GM11168 (cell line): ENCODE results near the gene CELSR1.

Experiments
- in situ Hi-C: fragments of 300-500 bp; cut with MboI; formaldehyde crosslinking; loops from one replicate; pipeline ENCODE4 v1.12.0; 2022; ENCODE audit warnings: low sequenced_read_pairs; ENCODE audit not compliant: unreplicated experiment

CELSR1 gene

DNA sequence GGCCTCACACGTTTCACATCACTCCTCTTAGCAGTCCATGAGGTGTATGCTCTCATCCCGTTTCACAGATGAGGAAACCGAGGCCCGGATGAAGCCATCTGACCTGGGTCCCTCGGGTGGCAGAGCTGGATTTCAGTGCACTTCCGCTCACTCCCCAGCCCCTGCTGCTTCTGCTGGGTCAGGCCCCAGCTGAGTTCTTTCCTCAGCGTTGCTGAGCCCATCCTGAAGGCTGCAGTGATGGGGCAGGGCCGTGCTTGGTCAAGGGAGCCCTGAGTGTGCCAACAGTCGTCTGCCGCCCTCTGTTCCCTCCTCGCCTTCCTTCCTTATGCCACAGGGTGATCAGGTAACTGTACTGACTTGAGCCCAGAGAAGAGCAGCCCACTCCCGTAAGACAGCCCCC lies 189.8 kb downstream of the CELSR1 start:
- in situ Hi-C loops, result no loop called here

DNA sequence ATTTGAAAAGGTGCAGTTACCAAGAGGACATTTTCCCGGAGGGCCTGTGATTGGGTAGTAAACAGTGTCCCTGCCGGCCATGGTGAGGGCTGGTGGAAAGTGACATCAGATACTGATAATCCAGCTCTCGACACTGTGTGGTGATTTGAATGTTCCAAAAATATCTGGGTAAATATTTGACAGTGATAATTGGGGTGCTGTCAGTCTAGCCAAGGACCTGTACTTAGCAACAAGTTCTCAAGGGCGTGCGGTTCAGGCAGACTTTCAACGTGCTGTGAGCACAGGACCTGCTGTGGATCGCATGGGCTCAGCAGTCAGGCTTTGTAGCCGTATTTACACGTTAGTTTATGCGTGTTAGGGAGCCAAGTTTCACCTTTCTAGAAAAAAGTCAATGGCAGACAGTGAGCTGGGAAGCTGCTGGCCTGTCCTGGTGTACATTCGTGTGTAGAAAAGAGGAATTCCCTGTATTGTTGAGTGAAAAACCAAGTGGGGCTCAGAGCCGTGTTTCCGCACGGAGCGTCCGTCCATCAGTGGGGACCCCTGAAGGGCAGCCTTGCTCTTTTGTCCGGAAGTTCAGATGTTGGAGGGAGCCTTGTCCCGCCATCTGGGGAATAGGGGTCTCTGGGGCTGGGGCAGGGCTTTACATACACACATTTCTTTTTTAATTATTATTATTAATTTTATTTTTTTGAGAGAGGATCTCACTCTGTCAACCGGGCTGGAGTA lies 190.6 kb downstream of the CELSR1 start:
- in situ Hi-C loops, result no loop called here

DNA sequence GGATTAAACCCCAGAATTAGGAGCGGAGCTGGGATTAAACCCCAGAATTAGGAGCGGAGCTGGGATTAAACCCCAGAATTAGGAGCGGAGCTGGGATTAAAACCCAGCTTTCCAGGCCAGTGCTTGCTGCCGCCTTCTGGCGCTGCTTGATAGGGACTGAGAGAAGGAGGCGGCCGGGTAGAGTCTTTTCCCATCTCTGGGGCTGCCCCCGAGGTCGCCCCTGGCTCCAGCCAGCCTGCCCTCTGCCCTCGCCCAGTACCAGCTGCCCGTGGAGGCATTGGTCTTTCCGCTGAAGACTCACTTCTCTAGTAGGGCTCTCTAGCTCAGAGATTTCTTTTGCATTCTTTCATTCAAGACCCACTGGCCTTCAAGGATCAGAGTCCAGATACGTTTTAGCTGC lies 196.7 kb downstream of the CELSR1 start:
- in situ Hi-C loops, result no loop called here

DNA sequence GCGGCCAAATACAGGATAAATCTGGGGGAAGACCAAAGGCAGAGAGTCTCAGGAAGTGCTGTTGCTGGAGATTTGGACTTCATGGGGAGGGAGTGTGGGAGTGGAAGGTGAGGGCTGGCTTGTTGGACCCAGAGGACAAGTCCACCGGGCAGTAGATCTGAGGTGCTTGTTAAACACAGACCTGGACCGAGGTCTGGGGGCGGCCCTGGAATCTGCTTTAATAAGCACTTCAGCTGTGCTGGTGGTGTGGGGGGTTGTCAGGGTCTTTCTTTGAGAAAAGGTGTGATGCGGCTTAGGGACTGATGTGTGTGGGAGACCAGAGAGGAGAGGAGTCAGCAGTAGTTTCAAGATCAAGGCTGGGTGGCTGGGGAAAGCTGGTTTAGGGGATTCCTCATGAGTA lies 197.5 kb downstream of the CELSR1 start:
- in situ Hi-C loops, result no loop called here

DNA sequence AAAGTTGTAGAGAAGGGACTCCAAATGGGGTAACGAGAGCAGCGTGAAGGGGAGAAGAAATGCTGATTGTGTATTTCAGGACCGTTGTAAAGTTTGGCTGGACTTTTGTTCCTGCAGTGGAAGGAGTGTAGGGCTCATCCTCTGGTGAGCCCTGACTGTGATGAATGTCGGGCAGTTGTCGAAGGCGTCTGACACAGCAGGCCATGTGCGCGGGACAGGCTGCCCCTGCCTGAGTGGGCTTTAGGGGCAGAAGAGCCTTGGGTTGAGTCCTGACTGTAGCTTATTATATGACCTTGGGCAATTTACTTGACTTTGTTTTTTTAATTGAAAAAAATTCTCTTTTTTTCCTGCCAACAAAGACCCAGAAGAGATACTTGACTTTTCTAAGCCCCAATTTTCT lies 198.8 kb downstream of the CELSR1 start:
- in situ Hi-C loops, result no loop called here

DNA sequence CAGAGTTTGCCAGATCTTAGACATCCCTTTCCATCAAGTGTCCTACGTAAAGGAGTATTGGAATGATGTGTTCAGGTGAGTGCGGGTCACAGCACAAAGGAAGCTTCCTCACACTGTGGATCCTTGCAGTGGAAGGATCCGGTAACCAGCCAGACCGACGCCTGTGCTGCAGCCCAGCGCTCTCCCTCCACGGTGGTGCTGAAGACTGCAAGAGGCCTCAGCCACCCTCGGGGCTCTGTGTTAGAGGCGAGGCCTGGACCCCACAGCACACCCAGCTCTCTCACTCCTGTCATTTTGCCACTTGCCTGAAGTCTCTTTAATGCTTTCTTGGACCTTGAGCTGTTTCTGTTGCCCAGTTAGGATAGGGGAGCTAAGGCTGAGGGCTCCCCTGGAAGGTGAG lies 199.6 kb downstream of the CELSR1 start:
- in situ Hi-C loops, result no loop called here

DNA sequence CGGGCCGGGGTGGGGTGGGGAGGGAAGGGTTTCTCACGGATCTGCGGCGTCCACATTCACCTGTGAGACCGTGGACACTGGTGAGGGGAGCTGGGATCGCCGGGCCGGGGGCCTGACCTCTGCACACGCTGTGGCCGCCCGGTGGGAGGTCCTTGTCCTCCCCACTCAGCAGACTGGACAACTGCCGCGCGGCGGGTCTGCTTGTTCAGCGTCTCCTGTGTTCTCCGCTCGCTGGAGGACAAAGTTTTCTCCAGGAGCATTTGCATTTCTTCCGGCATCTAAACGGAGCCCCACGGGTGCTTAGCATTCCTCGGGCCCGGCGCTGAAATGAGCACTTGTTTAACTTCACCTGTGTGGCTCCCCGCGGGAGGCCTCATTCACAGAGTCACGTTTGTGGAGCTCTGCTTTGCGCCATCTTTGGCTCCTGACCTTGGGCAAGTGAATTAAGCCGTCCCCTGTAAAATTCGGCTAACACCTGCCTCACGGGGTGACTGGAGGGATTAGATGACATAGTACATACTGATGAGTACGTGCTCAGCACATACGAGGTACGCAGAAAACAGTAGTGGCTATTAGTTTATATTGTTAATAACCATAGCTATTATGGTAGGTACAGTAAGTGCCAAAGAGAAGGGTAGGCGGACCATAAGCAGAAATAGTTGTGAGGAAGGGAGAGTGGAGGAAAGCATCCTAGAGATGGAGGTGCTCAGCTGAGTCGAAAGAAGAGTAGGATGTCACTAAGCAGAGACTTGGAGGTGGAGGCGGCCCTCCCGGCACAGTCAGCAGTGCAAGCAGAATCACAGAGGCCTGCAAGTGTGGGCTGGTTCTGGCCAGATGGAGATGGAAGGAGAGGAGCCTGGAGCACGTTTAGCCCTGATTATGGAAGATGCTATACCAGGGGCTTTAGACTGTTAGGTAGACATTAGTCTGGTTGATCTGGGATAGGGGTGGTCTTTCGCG lies 201.0 kb downstream of the CELSR1 start:
- in situ Hi-C loops, result no loop called here

DNA sequence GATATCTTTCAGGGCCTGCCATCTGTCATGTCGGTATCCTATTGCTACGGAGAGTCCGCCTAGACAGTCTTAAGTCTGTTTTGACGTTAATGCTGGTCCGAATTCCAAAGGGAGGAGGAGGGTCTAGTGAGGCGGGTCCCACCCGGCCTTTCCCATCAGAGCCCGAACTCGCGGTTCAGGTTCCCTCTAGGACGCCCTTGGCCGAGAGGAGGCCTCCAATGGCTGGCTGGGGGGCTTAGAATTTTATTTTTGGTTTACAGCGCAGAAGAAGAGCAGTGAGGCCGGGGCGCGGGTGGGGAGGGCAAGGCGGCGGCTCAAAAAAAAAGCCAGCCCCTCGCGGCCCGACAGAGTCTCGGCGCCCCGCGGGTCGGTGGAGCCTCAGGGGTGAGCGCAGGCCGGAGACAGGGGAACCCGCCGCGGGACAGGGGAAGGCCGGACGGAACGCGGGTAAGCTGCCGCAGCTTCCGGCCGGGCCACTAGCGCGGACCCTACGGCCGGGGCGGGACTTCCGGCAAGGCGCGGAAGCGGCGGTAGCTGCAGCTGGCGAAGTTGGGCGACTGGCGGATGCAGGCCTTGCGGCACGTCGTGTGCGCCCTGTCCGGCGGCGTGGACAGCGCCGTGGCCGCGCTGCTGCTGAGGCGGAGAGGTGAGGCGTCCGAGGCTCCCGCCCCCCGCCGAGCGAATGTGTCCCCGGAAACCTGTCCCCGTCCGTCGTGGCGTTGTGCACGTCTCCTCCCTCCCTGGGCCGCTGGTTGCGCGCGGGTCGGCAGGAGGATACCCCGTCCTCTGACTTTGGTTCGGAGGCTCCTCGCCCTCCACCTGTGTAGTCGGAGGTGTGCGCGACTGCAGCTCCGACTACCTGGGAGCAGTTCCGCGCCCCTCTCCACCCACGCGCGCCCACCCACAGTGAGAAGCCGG lies 202.0 kb downstream of the CELSR1 start, which contains the start of gene TRMU:
TSS of gene TRMU (plus strand) at position 514 of the 918 bp plus-strand sequence. CDS start at position 565, 51 bp downstream.
- in situ Hi-C loops, result no loop called here

DNA sequence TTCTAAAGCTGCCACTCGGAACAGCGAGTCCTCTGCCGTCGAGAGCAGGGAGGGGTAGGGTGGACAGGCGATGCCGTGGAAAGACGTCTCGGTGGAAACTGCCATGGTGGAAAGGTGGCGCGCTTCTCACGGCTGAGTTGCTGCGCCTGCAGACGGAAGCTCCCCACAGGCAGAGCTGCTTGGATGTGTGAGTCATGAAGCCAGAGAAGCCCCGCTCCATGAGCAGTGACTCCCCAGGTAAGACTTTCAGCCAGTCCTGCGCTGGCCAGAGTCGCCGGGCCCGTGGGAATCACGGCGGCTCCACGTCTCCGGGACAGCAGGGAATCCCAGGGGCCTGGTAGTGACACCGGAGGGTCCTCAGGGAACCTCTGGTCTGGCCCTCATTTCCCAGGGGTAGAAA lies 205.9 kb downstream of the CELSR1 start:
- in situ Hi-C loops, result no loop called here

DNA sequence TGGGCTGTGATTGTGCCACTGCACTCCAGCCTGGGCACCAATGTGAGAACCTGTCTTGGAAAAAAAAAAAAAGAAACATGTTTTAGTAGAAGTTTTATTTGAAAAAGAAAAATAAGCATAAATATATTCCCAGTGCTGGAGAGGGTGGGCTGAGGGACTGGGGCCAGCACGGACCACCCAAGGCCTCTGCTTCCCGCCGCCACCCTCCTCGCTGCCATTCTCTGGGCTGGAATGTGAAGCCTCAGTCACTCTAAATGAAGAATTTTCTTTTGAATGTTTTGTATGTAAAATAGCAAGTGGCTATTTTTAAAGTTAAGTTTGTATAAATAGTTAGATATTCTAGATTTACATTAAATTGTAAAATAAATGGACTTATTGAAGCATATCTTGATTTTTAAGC lies 207.0 kb downstream of the CELSR1 start:
- in situ Hi-C loops, result no loop called here

DNA sequence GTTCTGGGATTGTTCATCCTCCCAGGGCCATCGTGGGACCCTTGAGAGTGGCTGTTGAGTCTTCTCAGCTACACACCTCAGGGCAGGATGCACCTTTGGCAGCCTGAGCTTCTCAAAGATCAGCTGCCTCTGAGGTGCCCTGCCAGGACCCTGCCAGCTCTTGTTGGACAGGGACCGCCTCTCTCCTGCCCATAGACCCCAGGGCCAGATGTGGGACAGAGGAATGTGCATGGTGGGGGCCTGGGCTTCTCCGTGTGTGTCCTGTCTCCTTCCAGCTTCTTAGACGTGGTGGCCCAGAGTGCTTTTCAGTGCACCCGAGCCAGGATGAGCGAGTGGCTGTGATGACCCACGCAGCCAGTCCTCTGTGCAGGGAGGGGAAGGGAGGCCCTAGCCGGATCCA lies 207.8 kb downstream of the CELSR1 start:
- in situ Hi-C loops, result no loop called here

DNA sequence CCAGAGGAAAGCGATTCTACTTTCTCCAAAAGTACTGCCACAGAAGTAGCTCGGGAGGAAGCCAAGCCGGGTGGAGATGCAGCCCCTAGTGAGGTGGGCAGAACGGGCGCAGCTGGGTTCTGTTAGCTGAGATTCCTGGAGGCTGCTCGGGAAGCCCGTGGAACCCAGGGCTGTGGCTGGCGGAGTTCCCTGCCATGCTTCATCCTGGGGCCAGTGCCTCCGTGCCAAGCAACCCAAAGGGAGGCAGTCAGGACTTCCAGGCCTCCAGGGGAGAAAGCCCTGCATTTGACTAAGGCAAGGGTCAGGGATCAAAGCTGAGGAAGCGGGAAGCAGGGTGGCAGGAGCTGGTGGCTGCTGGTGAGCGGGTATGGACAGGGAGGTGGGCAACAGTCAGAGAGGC lies 208.6 kb downstream of the CELSR1 start:
- in situ Hi-C loops, result no loop called here

DNA sequence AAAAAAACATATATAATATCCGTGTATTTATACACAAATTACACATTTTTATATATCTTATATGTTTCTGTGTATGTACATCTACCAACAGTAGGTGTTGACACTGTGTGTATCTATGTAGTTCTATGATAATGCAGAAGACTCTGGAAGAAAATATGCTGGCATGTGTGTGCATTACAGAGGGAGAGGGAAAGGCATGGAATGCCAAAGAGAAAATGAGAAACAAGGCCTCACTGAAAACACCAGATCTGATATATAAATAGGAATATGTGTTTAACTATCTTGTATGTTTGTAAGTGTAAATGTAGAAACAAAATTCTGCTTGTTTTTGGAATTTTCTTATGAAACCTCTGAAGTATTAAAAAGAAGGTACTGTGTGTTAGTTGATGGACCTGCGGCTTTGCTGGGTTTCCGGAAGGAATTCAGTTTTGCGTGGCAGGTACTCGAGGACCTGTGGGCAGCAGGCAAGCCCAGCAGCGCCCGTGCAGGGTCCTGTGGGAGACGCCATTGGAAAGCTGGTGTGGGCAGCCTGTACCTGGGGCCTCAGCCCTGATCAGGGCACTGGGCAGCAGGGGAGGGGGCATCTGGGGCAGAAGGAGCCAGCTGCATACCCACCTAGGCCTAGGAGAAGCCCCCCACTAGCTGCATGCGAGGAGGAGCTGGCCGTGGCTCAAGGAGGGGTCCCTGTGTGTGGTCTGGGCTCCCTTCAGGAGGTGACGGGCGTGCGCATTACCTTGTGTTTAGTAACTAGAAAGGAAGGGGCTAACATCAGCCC lies 209.5 kb downstream of the CELSR1 start:
- in situ Hi-C loops, result no loop called here

DNA sequence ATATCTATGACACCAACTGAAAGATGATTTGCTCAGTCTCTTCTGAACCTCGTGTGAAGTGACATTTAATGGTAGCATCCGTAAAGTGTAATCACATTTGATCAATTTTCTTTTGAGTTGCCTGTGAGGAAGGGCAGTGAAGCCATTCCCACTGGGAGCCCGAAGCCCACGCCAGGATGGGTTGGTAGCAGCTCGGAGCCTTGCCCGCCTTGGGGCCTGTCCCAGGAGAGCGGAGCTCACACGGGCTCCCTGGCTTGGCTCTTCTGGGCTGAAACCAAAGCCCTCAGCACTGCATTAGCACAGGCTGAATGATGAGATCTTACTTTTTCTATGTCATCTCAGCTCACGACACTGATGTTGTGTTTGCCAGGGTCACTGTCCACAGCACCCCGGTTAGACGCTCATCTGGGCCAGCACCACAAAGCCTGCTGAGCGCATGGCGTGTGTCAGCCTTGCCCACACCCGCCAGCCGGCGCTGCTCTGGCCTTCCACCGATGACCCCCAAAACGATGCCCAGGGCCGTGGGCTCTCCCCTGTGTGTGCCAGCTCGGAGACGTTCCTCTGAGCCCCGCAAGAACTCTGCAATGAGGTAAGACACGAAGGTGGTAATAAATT lies 211.2 kb downstream of the CELSR1 start:
- in situ Hi-C loops, result no loop called here

DNA sequence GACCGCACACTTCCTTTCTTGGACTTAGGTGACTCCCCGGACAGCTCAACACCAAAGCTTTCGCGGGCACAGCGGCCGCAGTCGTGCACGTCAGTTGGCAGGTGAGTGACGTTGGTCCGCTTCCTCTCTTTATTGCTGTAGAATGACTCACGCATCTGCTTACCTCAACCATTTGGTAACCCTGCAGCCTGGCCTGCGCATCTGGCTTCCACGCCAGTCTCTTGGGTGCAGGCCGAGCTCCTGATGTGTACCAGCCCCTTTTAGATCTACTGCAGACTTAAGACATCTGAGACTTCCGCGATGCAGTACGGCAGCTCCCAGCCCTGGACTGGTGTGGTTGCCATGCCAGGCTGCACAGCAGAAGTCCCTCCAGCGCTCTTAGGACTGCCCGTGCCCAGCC lies 214.3 kb downstream of the CELSR1 start:
- in situ Hi-C loops, result no loop called here

DNA sequence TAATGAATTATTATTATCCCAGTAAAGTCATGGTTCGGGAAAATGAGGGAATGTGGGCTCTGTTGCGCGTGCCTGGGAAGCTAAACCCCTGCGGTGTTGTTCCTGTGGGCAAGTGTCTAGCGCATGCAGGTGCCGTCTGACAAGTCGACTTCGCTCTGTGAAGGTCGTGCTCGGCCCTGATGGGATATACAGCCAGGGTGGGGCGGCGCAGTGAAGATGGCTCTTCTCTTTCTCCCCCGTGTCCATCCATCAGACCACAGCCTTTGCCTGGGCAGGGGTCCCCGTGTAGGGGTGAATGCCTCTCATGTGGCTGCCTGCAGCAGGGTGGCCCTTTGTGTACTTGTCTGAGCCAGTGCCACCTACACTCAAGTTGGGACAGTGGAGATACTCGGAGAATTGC lies 214.7 kb downstream of the CELSR1 start:
- in situ Hi-C loops, result no loop called here

DNA sequence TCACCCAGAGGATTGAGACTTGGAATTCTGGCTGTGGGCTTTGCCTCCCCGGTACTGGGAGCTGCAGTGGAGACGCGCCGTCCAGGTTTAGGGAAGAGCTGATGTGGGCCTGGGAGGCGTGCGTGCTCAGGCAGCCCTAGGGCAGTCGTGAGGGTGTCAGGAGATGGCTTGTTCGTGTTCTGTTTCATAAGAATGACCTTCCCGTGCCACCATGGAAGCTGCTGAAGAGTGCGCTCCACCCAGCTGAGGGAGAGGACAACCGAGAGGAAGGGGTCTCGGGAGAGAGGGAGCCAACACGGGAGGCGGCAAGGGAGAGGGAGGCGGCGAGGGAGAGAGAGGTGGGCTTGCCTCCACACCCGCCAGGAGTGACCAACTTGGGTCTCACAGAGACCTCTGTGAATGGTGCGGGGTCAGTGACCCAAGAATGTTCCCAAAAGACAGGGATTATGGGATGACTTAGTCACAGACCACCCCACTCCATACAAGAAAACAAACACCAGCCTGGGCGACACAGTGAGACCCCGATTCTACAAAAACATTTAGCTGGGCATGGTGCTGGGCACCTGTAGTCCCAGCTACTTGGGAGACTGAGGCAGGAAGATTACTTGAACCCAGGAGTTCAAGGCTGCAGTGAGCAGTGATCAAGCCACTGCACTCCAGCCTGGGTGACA lies 216.6 kb downstream of the CELSR1 start:
- in situ Hi-C loops, result no loop called here

DNA sequence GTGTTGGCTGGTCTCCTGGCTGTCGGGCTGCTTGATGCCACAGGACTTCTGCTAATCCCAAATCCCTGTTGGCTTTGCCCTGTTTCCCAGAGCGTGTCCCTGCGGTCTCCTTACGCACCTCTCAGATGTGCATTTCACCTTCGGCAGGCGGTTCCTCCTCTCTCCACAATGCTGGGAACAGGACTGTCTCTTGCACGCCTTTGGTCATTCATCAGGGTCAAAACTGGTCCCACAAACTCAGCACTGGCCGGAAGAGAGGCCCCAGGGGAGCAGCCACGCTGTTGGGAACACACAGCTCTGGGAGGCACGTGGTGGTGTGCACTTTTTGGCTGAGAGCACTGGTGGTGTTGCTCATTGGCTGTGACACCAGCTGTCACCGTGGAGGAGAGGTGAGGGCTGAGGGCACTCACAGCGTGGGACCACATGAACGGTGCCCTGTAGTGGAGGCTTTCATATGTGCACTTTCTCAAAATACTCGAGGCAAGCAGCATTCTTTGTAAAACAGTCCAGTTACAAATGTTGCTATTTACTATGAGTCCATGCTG lies 217.2 kb downstream of the CELSR1 start:
- in situ Hi-C loops, result no loop called here
